Brain microvascular endothelial cell (primary cell): ENCODE data around the gene BNIPL.

Experiments used
- DNase-seq: peaks from one replicate; pipeline ENCODE4 v3.0.0-alpha.2; 2020
- H3K27ac ChIP-seq: fragments of 250-450 bp; sonication (Bioruptor Pico); 2 replicates; pipeline ENCODE4 v1.5.1; 2020; ENCODE audit warnings: mild to moderate bottlenecking, moderate library complexity
- H3K27me3 ChIP-seq: fragments of 250-450 bp; sonication (Bioruptor Pico); replicated peaks from 2 replicates; pipeline ENCODE4 v1.5.1; 2020; ENCODE audit warnings: mild to moderate bottlenecking
- H3K36me3 ChIP-seq: fragments of 250-450 bp; sonication (Bioruptor Pico); replicated peaks from 2 replicates; pipeline ENCODE4 v1.5.1; 2020; ENCODE audit warnings: mild to moderate bottlenecking
- H3K4me3 ChIP-seq: 2 replicates; pipeline ENCODE4 v1.5.1; 2011; ENCODE audit warnings: low read depth, mild to moderate bottlenecking, control low read depth, low read length, moderate library complexity
- in situ Hi-C: cut with HindIII; loops from 2 replicates; pipeline ENCODE4 v1.10.0; 2017; ENCODE audit warnings: low sequenced_read_pairs, low pct_ligation_motif_present
- TF ChIP-seq, protein P1 (sequence below): IDR thresholded peaks from 2 replicates; pipeline ENCODE4 v1.5.1; 2011; ENCODE audit warnings: low read depth, mild to moderate bottlenecking, moderate library complexity, low read length, control low read depth, inconsistent platforms; ENCODE audit errors: missing control alignments

The BNIPL gene

DNA sequence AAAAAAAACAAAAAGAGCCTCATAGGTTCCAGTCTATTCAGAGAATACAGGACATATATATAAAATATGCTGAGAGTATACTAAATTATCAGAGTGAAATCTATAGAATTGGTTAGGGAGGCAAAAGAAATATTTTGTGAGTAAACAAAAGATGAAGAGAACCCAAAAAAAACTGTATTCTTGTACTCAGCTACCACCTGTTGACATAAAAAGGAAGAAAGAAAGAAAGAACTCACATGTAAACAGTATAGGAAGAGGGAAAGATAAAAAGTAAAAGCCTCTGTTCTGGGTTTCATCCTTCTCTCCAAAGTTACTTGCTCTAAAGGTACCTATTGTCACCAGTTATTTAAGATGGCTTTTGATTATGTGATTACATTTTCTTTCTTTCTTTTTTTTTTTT, 9.9 kb upstream of the BNIPL start:
- in situ Hi-C loops, result no loop called here
- Histone ChIP-seq H3K36me3 (peaks cover 27% of the 10 kb centered on the region), H3K27ac (no peak overlapping the region), H3K27me3 (no peaks in the 10 kb centered on the region), H3K4me3 (no peak overlapping the region)
- TF ChIP-seq, protein P1, sequence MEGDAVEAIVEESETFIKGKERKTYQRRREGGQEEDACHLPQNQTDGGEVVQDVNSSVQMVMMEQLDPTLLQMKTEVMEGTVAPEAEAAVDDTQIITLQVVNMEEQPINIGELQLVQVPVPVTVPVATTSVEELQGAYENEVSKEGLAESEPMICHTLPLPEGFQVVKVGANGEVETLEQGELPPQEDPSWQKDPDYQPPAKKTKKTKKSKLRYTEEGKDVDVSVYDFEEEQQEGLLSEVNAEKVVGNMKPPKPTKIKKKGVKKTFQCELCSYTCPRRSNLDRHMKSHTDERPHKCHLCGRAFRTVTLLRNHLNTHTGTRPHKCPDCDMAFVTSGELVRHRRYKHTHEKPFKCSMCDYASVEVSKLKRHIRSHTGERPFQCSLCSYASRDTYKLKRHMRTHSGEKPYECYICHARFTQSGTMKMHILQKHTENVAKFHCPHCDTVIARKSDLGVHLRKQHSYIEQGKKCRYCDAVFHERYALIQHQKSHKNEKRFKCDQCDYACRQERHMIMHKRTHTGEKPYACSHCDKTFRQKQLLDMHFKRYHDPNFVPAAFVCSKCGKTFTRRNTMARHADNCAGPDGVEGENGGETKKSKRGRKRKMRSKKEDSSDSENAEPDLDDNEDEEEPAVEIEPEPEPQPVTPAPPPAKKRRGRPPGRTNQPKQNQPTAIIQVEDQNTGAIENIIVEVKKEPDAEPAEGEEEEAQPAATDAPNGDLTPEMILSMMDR, result no peak
- no peak for DNase-seq

DNA sequence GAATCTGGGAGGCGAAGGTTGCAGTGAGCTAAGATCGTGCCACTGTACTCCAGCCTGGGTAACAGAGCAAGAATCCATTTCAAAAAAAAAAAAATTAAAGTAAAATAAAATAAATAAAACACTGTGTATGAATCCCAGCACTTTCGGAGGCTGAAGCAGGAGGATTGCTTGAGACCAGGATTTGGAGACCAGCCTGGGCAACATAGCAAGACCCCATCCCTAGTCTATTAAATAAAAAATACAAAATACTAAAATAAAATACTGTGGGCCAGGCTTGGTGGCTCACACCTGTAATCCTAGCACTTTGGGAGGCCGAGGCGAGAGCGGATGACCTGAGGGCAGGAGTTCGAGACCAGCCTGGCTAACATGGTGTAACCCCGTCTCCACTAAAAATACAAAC, 4.2 kb upstream of the BNIPL start:
- no peak overlapping the region for H3K4me3 ChIP-seq
- no peak overlapping the region for H3K27ac ChIP-seq
- DNase-seq, result no peak
- in situ Hi-C loops, result no loop called here
- TF ChIP-seq, protein P1, result no peak
- H3K36me3 ChIP-seq, result peaks cover 25% of the 10 kb centered on the region
- H3K27me3 ChIP-seq, result no peaks in the 10 kb centered on the region

DNA sequence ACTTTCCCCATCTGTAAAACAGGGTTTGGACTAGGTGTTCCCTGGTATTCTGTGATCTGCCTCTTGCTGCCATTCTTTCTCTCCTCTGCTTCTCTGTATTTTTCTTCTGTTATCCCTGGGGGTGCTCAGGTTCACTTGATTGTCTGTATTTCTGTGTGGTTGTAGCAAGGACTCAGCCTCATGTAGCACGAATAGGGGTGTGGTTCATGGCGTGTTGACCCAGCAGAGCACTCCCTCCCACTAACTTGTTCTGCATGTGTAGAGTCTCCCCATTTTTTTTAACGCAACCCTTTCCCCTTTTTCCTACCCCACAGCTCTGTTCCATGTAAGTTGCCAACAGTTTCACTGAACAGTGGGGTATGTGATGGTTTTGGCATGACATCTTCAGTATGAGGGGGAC, 1.2 kb upstream of the BNIPL start:
- H3K4me3 ChIP-seq, result no peak overlapping the region
- TF ChIP-seq, protein P1, result no peak
- no peak for DNase-seq
- in situ Hi-C loops, result no loop called here
- H3K27ac ChIP-seq, result no peak overlapping the region
- no peaks in the 10 kb centered on the region for H3K27me3 ChIP-seq
- peaks cover 16% of the 10 kb centered on the region for H3K36me3 ChIP-seq

DNA sequence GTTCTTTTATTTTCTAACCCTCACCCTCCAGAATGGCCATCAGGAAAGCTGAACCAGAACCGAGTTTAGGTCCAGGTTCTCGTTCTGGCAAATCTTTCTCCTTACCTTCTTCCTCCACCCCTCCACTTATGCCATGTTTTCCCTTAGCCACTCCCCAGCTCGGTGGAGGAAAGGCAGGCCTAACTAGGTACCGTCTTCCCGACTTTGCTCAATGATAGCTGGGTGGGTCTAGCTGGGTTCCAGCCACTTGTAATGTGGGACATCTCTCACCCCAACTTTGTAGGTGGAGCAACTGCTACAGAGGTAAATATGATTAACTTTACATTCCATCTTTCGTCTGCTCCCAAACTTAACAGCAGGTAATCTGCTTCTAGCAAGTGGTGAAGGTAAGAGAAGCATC, 646 bp downstream of the BNIPL start:
- no peak overlapping the region for H3K4me3 ChIP-seq
- in situ Hi-C loops, result no loop called here
- TF ChIP-seq, protein P1, result no peak
- no peak for DNase-seq
- H3K27me3 ChIP-seq, result no peaks in the 10 kb centered on the region
- H3K27ac ChIP-seq, result no peak overlapping the region
- H3K36me3 ChIP-seq, result peaks cover 6% of the 10 kb centered on the region

DNA sequence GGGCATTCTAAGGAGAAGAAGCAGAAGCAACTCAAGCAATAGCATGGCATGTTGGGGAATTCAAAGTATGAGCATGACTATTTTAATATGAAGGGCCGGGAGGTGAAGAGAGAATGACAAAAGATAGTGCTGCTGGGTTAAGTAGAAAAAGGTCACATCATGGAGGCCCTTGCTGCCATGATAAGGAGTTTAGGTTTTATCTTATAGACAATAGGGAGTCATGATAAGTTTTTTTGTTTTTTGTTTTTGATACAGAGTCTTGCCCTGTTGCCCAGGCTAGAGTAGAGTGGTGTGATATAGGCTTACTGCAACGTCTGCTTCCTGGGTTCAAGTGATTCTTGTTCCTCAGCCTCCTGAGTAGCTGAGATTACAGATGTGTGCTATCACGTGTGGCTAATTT, 3.1 kb downstream of the BNIPL start:
- H3K36me3 ChIP-seq, result peaks cover 3% of the 10 kb centered on the region
- H3K27me3 ChIP-seq, result no peaks in the 10 kb centered on the region
- no peak for DNase-seq
- TF ChIP-seq, protein P1, result no peak
- no peak overlapping the region for H3K4me3 ChIP-seq
- in situ Hi-C loops, result no loop called here
- H3K27ac ChIP-seq, result no peak overlapping the region

DNA sequence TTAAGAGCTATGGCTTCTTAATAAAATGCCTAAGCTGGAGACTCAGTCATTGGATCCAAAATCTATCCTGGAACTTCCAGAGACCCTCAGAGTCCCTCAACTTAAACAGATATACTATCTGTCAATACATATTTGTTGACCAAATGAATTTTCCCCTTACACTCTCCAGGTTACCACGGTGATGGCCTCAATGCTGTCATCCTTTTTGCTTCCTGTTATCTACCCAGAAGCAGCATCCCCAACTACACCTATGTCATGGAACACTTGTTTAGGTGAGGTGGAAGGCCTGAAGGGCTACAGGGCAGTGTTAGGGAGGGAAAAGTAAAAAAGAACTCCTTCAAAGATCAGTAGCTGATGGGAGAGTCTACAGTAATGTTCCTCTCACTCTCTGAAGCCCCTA, 6.8 kb downstream of the BNIPL start:
- Histone ChIP-seq H3K27ac (no peak overlapping the region), H3K4me3 (no peak overlapping the region), H3K27me3 (no peaks in the 10 kb centered on the region), H3K36me3 (no peaks in the 10 kb centered on the region)
- TF ChIP-seq, protein P1, result no peak
- no peak for DNase-seq
- in situ Hi-C loops, result no loop called here
